Adrenal gland (tissue), 12 donors: Measurements from ENCODE around the gene CA4. TPM values are rescaled to one million over a fixed set of nuclear protein-coding genes. Genes with fewer than 3 reads are reported as not detected.

Experiments
- DNase-seq, 7 donors: peaks; one replicate each; pipeline ENCODE4 v3.0.0-alpha.2; 2019 to 2020
- H3K27ac ChIP-seq, 5 donors: fragments of 200-600 bp; sonication (generic) in 4 of 5; 1 replicate in 3 of 5; 2 replicates in 2 of 5; pipeline versions ENCODE4 v1.5.1 to v1.8.0; 2016 to 2020; ENCODE audit warnings: mild to moderate bottlenecking in 1 of 5
- H3K27me3 ChIP-seq: fragments of 200-600 bp; 2 replicates; pipeline ENCODE4 v1.8.0; 2021
- H3K36me3 ChIP-seq, 2 donors: fragments of 200-600 bp; replicated peaks in 1 of 2; 1 replicate in 1 of 2; 2 replicates in 1 of 2; pipeline versions ENCODE4 v1.5.1 to v1.8.0; 2018 to 2022
- H3K4me1 ChIP-seq, 2 donors: fragments of 200-600 bp; replicated peaks in 1 of 2; 1 replicate in 1 of 2; 2 replicates in 1 of 2; pipeline versions ENCODE4 v1.5.1 to v1.8.0; 2018 to 2021
- H3K4me3 ChIP-seq, 4 donors: fragments of 200-600 bp; sonication (generic) in 3 of 4; one replicate each; pipeline ENCODE4 v1.5.1; 2016 to 2018
- H3K9me3 ChIP-seq, 3 donors: fragments of 200-600 bp; sonication (generic) in 1 of 3; replicated peaks in 1 of 3; 1 replicate in 2 of 3; 2 replicates in 1 of 3; pipeline versions ENCODE4 v1.5.1 to v1.8.0; 2016 to 2021
- POLR2A ChIP-seq, 2 donors: fragments of 450-650 bp; IDR thresholded peaks; one replicate each; pipeline ENCODE4 v1.6.1; 2017; ENCODE audit warnings: antibody characterized with exemption in 2 of 2, mild to moderate bottlenecking in 2 of 2, moderate library complexity in 1 of 2
- WGBS, 4 donors: extraction: QIAGEN DNeasy Blood & Tissue Kit in 2 of 4; methylation state at CpG; one replicate each; pipeline versions ENCODE4 v1.1.5 to v1.1.7; 2013 to 2017; 5-methylcytosine and 5-hydroxymethylcytosine counted together
- intact Hi-C, 2 donors: fragments of 100-400 bp; cut with DNase I; formaldehyde crosslinking; loops; one replicate each; pipeline versions ENCODE4 v1.14.1 to v1.15.0; 2022 to 2023
- polyA plus RNA-seq, 3 donors: library from polyadenylated mRNA; stranded (reverse); fragments of 200-250 nt in 2 of 3; fragments of 350-450 nt in 1 of 3; fragmentation: Illumina TruSeq in 1 of 3; extraction: RNeasy Lipid Tissue Mini Kit (QIAGEN cat#74804) in 1 of 3; gene quantifications; one replicate each; pipeline ENCODE4 v1.2.3, GENCODE V29; 2013 to 2014
- total RNA-seq, 9 donors: library from RNA; depleted of rRNA in 4 of 9; stranded (reverse); fragments of >200 nt in 4 of 9; fragments of 120-200 nt in 1 of 9; fragmentation: NEBNext Ultra II Directional in 1 of 9; extraction: Animal tissue kit (Norgen Biotek cat#: 25700) in 1 of 9; gene quantifications; one replicate each; pipeline versions ENCODE4 v1.1.0 to v1.2.4, GENCODE V29; 2013 to 2023
- TF ChIP-seq, protein P1 (sequence below), 6 experiments: fragments of 450-650 bp in 4 of 6; fragments of 200-600 bp in 2 of 6; sonication (generic) in 1 of 6; IDR thresholded peaks; 1 replicate in 5 of 6; 2 replicates in 1 of 6; pipeline versions ENCODE4 v1.5.1 to v1.8.0; 2016 to 2021; ENCODE audit warnings: antibody characterized with exemption in 6 of 6, mild to moderate bottlenecking in 2 of 6, moderate library complexity in 1 of 6
- donor health status: healthy with polysubstance abuse.
- donor health status: Bipolar disorder and iron deficiency.
- donor health status: DM: yes; HTN: yes; CAD: no.
- donor health status: DM: no; HTN: no; CAD: no.
- donor health status: DM: no; HTN: no; CAD: no.
- donor health status: DM: yes; HTN: yes; CAD: no.

Gene CA4
- total and polyA plus RNA-seq, 12 donors, result 0.42 to 15.3 (median 1.2) TPM

DNA sequence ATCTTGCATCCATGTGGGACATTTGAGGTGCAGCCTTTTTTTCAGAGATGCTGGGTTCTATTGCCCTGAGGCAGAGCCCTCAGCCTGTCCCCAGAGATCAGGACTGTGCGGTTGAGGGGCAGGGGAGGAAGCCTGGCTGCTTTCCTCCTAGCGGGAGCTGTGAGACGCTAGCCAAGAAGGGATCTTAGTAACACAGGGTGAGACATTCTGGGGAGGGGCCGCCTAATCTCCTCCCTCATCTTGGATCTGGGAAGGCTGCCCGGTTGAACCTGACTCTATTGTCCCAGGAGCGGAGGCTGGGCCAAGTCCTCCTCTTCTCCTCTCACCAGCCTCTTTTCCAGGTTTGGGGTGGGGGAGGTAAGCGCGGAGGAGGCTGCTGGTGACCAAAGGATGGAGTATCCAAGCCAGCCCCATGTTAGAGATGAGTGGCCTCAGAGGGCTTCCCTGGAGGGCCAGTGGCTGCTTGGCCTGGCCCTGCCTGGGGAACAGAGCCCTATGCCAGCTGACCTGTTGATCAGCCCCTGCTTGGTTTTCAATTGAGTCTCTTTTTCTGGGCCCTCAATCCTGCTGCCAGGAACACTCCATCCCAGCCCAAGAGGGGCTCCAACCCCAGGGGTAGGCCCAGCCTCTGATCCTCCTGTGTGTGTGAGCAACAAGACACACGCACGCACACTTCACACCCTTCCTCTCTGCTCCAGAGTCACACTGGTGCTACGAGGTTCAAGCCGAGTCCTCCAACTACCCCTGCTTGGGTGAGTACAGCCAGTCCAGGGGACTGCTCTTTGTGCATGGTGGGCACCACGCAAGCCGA is 5.0 kb downstream of the CA4 start:
- DNase-seq, result peak in 1 of 7 donors; percentile 28
- 69 to 89% (median 74%) methylated on average over 5 to 14 of the region's 14 CpGs for WGBS, 4 donors

DNA sequence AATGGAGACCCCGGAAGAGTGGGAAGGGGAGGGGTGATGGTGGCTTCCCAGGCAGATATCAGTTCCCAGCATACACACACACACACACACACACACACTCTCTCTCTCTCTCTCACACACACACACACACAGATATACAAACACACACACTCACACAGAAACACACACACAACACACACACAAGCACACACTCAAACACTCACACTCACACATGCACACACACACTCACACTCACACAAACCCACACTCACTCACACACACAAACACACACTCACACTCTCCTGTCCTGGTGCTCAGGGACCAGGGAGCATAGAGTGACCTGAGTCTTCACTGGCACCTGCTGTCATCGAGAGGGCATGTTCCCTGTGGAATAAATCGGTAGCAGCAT is 5.6 kb downstream of the CA4 start:
- H3K27ac ChIP-seq, result no peak overlapping the region
- no peak for DNase-seq
- H3K27me3 ChIP-seq, result peaks cover 13% of the 10 kb centered on the region
- WGBS, 4 donors, result 74 to 100% (median 79%) methylated on average over 1 to 3 of the region's 3 CpGs
- intact Hi-C loops, result loop anchor here in 1 of 2 donors (10.0 kb wide), 1 partner anchor 79 kb away; no protein-coding TSS in a partner anchor
- TF ChIP-seq, protein P1, sequence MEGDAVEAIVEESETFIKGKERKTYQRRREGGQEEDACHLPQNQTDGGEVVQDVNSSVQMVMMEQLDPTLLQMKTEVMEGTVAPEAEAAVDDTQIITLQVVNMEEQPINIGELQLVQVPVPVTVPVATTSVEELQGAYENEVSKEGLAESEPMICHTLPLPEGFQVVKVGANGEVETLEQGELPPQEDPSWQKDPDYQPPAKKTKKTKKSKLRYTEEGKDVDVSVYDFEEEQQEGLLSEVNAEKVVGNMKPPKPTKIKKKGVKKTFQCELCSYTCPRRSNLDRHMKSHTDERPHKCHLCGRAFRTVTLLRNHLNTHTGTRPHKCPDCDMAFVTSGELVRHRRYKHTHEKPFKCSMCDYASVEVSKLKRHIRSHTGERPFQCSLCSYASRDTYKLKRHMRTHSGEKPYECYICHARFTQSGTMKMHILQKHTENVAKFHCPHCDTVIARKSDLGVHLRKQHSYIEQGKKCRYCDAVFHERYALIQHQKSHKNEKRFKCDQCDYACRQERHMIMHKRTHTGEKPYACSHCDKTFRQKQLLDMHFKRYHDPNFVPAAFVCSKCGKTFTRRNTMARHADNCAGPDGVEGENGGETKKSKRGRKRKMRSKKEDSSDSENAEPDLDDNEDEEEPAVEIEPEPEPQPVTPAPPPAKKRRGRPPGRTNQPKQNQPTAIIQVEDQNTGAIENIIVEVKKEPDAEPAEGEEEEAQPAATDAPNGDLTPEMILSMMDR (IDR thresholded peaks at IDR 0.05), result no peak
- TF ChIP-seq POLR2A (IDR thresholded peaks at IDR 0.05), result no peak
- H3K9me3 ChIP-seq, result no peaks in the 10 kb centered on the region
- no peaks in the 10 kb centered on the region for H3K36me3 ChIP-seq
- no peak overlapping the region for H3K4me3 ChIP-seq
- peaks cover 4% of the 10 kb centered on the region in 2 donors for H3K4me1 ChIP-seq

More for the DNA sequence above, 5.0 kb downstream of the CA4 start:
- Histone ChIP-seq H3K9me3 (no peaks in the 10 kb centered on the region), H3K4me1 (peaks cover 10% of the 10 kb centered on the region in 2 donors), H3K36me3 (no peaks in the 10 kb centered on the region), H3K27ac (no peak overlapping the region), H3K27me3 (peaks cover 18% of the 10 kb centered on the region), H3K4me3 (no peak overlapping the region)
- TF ChIP-seq, protein P1 (IDR thresholded peaks at IDR 0.05), result no peak
- no peak for TF ChIP-seq POLR2A (IDR thresholded peaks at IDR 0.05)
- intact Hi-C loops, result loop anchor here in 1 of 2 donors (10.0 kb wide), 1 partner anchor 80 kb away; no protein-coding TSS in a partner anchor

DNA sequence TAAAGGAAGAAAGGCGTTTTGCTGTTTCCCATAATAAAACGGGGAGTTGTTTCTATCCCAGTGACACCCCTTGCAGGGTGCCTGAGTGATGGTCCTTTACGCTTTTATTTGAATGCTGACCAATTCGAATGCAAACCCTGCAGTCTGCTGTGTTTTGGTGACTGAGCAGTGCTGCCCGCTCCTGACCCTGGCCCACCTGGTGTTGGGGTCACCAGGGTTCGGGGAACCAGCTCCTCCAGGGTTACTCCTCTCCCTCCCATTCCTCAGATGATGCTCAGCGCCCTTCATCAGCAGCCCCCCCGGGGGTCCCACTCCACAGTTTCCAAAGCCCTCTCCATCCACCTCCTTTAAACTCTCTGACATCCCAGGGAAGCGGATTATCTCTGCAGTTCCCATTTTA is 6.0 kb downstream of the CA4 start:
- Histone ChIP-seq H3K4me3 (no peak overlapping the region), H3K9me3 (no peaks in the 10 kb centered on the region), H3K27me3 (peaks cover 10% of the 10 kb centered on the region), H3K4me1 (peaks cover 0 to under 1% of the 10 kb centered on the region in 2 donors), H3K27ac (no peak overlapping the region), H3K36me3 (no peaks in the 10 kb centered on the region)
- intact Hi-C loops, result loop anchor here in 1 of 2 donors (10.0 kb wide), 1 partner anchor 79 kb away; no protein-coding TSS in a partner anchor
- no peak for DNase-seq
- no peak for TF ChIP-seq POLR2A (IDR thresholded peaks at IDR 0.05)
- TF ChIP-seq, protein P1 (IDR thresholded peaks at IDR 0.05), result no peak
- 74 to 79% (median 75%) methylated on average over 8 to 9 of the region's 9 CpGs for WGBS, 4 donors

DNA sequence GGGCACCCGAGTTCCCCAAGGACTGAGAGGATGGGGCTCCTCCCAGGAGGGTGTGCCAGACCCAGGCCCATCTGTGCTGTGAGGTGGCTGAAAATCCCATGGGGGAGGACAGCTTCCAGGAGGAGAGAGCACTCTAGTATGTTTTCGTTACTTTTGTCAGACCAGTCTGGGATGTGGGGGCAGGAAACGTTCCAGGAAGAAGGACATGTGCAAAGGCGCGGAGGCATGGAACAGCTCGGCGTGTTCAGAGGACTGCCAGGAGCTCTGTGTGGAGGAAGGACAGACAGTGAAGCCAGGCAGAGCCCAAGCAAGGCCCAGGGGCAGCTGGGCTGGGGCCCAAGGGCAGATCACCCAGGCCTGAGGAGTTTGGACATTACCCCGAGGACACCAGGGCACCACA is 7.0 kb downstream of the CA4 start:
- intact Hi-C loops, result loop anchor here in 1 of 2 donors (10.0 kb wide), 1 partner anchor 78 kb away; no protein-coding TSS in a partner anchor
- H3K27me3 ChIP-seq, result peaks cover under 1% of the 10 kb centered on the region
- no peaks in the 10 kb centered on the region for H3K9me3 ChIP-seq
- DNase-seq, result no peak
- H3K27ac ChIP-seq, result no peak overlapping the region
- TF ChIP-seq, protein P1 (IDR thresholded peaks at IDR 0.05), result no peak
- no peak for TF ChIP-seq POLR2A (IDR thresholded peaks at IDR 0.05)
- 70 to 88% (median 80%) methylated on average over 7 to 8 of the region's 8 CpGs for WGBS, 4 donors
- H3K4me1 ChIP-seq, result no peaks in the 10 kb centered on the region
- no peak overlapping the region for H3K4me3 ChIP-seq
- no peaks in the 10 kb centered on the region for H3K36me3 ChIP-seq
